AG04450 (cell line): Measurements from ENCODE around the gene ARRDC3. TPM values are rescaled to one million over a fixed set of nuclear protein-coding genes. Genes with fewer than 3 reads are reported as not detected.

ENCODE experiments used
- CTCF ChIA-PET: fragments of 300-600, 350-600 bp; formaldehyde crosslinking; extraction: SDS; loops from one replicate; lab custom pipeline; 2022; ENCODE audit warnings: antibody characterized with exemption, inconsistent platforms; lab: Charles Lee
- POLR2A ChIA-PET: fragments of 350-600 bp; formaldehyde crosslinking; extraction: SDS; loops from one replicate; lab custom pipeline; 2021; ENCODE audit warnings: antibody characterized with exemption, inconsistent platforms; lab: Yijun Ruan, JAX
- DNase-seq: peaks from one replicate; pipeline ENCODE4 v3.0.0-alpha.2; 2011; ENCODE audit warnings: low read depth, low spot score
- H3K27ac ChIP-seq: one replicate; pipeline ENCODE4 v1.5.1; 2012; ENCODE audit warnings: low read depth, low read length, control low read depth
- H3K27me3 ChIP-seq: one replicate; pipeline ENCODE4 v1.6.0; 2012; ENCODE audit warnings: low read length; ENCODE audit not compliant: control insufficient read depth, insufficient read depth
- H3K4me3 ChIP-seq: 2 replicates; pipeline ENCODE4 v1.5.1; 2011; ENCODE audit warnings: mild to moderate bottlenecking, low read depth, low read length, control low read depth
- H3K9me3 ChIP-seq: 2 replicates; pipeline ENCODE4 v1.5.1; 2012; ENCODE audit warnings: low read length; ENCODE audit not compliant: control insufficient read depth, insufficient read depth
- polyA minus RNA-seq: library from RNA; depleted of rRNA, polyadenylated mRNA; stranded (reverse); fragments of >200 nt; gene quantifications from 2 replicates; pipeline ENCODE4 v1.2.3, GENCODE V29; 2011; rRNA and poly(A)+ RNA removed
- polyA plus RNA-seq: library from polyadenylated mRNA; depleted of rRNA; stranded (reverse); fragments of >200 nt; gene quantifications from 2 replicates; pipeline ENCODE4 v1.2.3, GENCODE V29; 2011; rRNA removed
- TF ChIP-seq, protein P1 (sequence below): IDR thresholded peaks from 2 replicates; pipeline ENCODE4 v1.5.1; 2011; ENCODE audit warnings: low read depth, low read length, control low read depth, inconsistent platforms

Gene ARRDC3
- polyA plus RNA-seq: 26.7 and 38.3 TPM in 2 replicates
- 99.3 and 103 TPM in 2 replicates for polyA minus RNA-seq

- H3K27me3 ChIP-seq: no peaks in the 10 kb centered on the region
- peak within 1 kb of the TSS; percentile 82 for H3K27ac ChIP-seq
- TF ChIP-seq, protein P1, sequence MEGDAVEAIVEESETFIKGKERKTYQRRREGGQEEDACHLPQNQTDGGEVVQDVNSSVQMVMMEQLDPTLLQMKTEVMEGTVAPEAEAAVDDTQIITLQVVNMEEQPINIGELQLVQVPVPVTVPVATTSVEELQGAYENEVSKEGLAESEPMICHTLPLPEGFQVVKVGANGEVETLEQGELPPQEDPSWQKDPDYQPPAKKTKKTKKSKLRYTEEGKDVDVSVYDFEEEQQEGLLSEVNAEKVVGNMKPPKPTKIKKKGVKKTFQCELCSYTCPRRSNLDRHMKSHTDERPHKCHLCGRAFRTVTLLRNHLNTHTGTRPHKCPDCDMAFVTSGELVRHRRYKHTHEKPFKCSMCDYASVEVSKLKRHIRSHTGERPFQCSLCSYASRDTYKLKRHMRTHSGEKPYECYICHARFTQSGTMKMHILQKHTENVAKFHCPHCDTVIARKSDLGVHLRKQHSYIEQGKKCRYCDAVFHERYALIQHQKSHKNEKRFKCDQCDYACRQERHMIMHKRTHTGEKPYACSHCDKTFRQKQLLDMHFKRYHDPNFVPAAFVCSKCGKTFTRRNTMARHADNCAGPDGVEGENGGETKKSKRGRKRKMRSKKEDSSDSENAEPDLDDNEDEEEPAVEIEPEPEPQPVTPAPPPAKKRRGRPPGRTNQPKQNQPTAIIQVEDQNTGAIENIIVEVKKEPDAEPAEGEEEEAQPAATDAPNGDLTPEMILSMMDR: no peak
- ChIA-PET POLR2A (interaction anchor here (0.6 to 2.0 kb wide), 22 partner anchors 10 to 450 kb away, joined by 3 to 21 read pairs (median 4); no protein-coding TSS in a partner anchor), CTCF (interaction anchor here (0.5 to 9.0 kb wide), 32 partner anchors 10 to 517 kb away, joined by 3 to 200 read pairs (median 12); no protein-coding TSS in a partner anchor)
- H3K9me3 ChIP-seq: peaks cover 2% of the 10 kb centered on the region; the same call in 1 of the 2 replicates
- DNase-seq: peak; percentile 91
- H3K4me3 ChIP-seq: peak within 1 kb of the TSS; percentile 86
Measured at GRCh38 chr5:91383027-91383955, at the start of gene ARRDC3. Gene ARRDC3 (minus strand): TSS chr5:91383317. CDS start chr5:91383092, 225 bp downstream.

- Histone ChIP-seq H3K27me3 (no peaks in the 10 kb centered on the region), H3K9me3 (no peaks in the 10 kb centered on the region), H3K27ac (no peak overlapping the region), H3K4me3 (no peak overlapping the region)
- ChIA-PET CTCF (interaction anchor here (1.4 kb wide), 1 partner anchor 11 kb away, joined by 10 read pairs; no protein-coding TSS in a partner anchor), POLR2A (no interaction called here)
- TF ChIP-seq, protein P1: no peak
- DNase-seq: no peak
Measured at GRCh38 chr5:91430949-91431348, 47.8 kb upstream of the ARRDC3 start.

DNA sequence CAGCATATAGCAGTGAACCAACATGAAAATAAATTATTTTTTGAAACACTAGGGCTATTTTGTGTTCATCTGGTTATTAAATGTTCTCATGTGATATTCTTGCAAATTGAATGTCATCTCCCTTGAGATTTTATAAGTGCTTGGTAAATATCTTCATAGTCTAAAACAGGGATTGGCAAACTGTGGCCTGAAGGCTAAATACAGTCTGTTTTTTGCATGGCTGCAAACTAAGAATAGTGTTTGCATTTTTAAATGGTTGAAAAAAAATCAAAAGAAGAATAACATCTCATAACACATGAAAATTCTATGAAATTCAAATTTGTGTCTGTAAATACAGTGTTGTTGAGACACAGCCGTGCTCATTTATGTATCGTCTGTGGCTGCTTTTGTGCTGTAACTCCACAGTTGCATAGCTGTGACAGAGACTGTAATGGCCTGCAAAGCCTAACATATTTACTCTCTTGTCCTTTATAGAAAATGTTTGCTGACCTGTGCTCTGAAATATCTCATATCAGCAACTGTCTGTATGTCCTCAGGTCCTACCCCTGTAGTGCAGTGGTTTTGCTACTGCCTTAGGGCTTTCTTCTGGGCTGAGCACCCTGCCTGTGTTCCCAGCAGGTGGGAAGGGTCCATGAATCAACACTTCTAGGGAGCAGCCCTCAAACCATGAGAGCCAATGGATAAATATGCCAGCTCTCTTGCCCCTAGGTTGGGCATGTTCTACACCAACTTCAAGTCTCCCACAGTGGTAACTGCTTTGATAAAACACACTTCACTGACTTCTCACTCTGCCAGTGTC is 41.7 kb upstream of the ARRDC3 start:
- no peak for DNase-seq
- ChIA-PET POLR2A (no interaction called here), CTCF (interaction anchor here (1.3 kb wide), 1 partner anchor 493 kb away, joined by 6 read pairs; no protein-coding TSS in a partner anchor)
- H3K9me3 ChIP-seq: no peaks in the 10 kb centered on the region
- TF ChIP-seq, protein P1: no peak
- no peak overlapping the region for H3K27ac ChIP-seq
- no peaks in the 10 kb centered on the region for H3K27me3 ChIP-seq
- H3K4me3 ChIP-seq: no peak overlapping the region

- TF ChIP-seq, protein P1: no peak
- CTCF ChIA-PET: interaction anchor here (1.3 to 8.2 kb wide), 3 partner anchors 491 to 560 kb away, joined by 6 to 259 read pairs (median 218); no protein-coding TSS in a partner anchor
- Histone ChIP-seq H3K27ac (no peak overlapping the region), H3K27me3 (no peaks in the 10 kb centered on the region), H3K9me3 (no peaks in the 10 kb centered on the region), H3K4me3 (no peak overlapping the region)
- no peak for DNase-seq
- POLR2A ChIA-PET: no interaction called here
Measured at GRCh38 chr5:91423871-91424270, 40.8 kb upstream of the ARRDC3 start.
